Measurements from ENCODE around the gene STX1A. TPM values are rescaled to one million over a fixed set of nuclear protein-coding genes. Genes with fewer than 3 reads are reported as not detected.
A peak's percentile ranks its signal among the peaks of the same experiment; 100 is the strongest.

The STX1A gene
- total and polyA plus RNA-seq, 11 donors = 1.1 to 3.6 (median 1.7) TPM

DNA sequence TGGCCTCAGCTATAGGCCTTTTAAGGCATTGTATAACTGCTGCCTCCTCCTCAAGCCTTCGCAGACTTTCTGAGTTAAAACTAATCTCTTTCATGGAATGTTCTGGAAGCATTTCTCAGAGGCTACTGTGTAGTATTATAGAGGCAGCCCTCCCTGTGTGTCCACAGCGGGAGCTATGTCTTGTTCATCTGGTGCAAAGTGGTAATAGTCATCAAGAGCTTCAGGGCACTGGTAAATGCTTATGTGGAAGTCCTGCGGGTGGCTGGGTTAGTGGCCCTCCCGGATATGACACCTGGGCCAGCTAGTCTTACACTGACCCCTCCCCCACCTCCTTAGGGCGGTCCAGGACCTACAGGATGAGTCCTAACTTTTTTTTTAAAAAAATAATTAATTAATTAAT lies 21.3 kb upstream of the STX1A start:
- 69 to 91% (median 80%) methylated on average over 5 of the region's 5 CpGs for WGBS, 4 donors
- no peaks in the 10 kb centered on the region for H3K27me3 ChIP-seq
- TF ChIP-seq POLR2A (IDR thresholded peaks at IDR 0.05) = no peak
- TF ChIP-seq, protein P1, sequence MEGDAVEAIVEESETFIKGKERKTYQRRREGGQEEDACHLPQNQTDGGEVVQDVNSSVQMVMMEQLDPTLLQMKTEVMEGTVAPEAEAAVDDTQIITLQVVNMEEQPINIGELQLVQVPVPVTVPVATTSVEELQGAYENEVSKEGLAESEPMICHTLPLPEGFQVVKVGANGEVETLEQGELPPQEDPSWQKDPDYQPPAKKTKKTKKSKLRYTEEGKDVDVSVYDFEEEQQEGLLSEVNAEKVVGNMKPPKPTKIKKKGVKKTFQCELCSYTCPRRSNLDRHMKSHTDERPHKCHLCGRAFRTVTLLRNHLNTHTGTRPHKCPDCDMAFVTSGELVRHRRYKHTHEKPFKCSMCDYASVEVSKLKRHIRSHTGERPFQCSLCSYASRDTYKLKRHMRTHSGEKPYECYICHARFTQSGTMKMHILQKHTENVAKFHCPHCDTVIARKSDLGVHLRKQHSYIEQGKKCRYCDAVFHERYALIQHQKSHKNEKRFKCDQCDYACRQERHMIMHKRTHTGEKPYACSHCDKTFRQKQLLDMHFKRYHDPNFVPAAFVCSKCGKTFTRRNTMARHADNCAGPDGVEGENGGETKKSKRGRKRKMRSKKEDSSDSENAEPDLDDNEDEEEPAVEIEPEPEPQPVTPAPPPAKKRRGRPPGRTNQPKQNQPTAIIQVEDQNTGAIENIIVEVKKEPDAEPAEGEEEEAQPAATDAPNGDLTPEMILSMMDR (IDR thresholded peaks at IDR 0.05) = no peak

DNA sequence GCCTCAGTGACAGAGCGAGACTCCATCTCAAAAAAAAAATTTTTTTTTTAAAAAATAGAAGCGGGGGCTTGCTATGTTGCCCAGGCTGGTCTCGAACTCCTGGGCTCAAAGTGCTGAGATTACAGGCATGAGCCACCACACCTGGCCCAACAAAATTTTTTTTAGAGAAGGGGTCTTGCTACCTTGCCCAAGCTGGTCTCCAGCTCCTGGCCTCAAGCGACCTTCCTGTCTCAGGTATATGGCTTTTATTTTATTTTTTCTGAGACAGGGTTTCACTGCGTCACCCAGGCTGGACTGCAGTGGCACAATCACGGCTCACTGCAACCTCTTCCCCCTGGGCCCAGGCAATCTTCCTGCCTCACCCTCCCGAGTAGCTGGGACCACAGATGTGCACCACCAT lies 20.7 kb upstream of the STX1A start:
- WGBS, 4 donors = 84 to 90% (median 87%) methylated on average over 7 of the region's 7 CpGs
- Histone ChIP-seq H3K4me3 (no peak overlapping the region), H3K36me3 (peaks cover 0 to 23% (median 16%) of the 10 kb centered on the region in 9 donors), H3K27me3 (no peaks in the 10 kb centered on the region), H3K9me3 (no peaks in the 10 kb centered on the region), H3K4me1 (peaks cover 0 to 29% (median 12%) of the 10 kb centered on the region in 12 donors), H3K27ac (no peak overlapping the region)
- intact Hi-C loops (cut with DNase I) = loop anchor here in 2 of 10 donors (10.0 kb wide), 2 partner anchors 105 to 115 kb away; partner anchors contain the start of gene METTL27 (in 1 of the 2)
- no peak for TF ChIP-seq POLR2A (IDR thresholded peaks at IDR 0.05)
- TF ChIP-seq, protein P1 (IDR thresholded peaks at IDR 0.05) = no peak
- peak in 1 of 5 donors; percentile 28 for DNase-seq
- no peak for ATAC-seq

More for the DNA sequence above, 21.3 kb upstream of the STX1A start:
- peaks cover 0 to 29% (median 12%) of the 10 kb centered on the region in 12 donors for H3K4me1 ChIP-seq
- peak in 2 of 5 donors; percentile 9 to 13 for DNase-seq
- intact Hi-C loops (cut with DNase I) = loop anchor here in 2 of 10 donors (10.0 kb wide), 2 partner anchors 104 to 114 kb away; partner anchors contain the start of gene METTL27 (in 1 of the 2)
- ATAC-seq = no peak
- H3K4me3 ChIP-seq = no peak overlapping the region
- no peaks in the 10 kb centered on the region for H3K9me3 ChIP-seq
- H3K36me3 ChIP-seq = peaks cover 0 to 19% (median 13%) of the 10 kb centered on the region in 9 donors
- H3K27ac ChIP-seq = no peak overlapping the region

DNA sequence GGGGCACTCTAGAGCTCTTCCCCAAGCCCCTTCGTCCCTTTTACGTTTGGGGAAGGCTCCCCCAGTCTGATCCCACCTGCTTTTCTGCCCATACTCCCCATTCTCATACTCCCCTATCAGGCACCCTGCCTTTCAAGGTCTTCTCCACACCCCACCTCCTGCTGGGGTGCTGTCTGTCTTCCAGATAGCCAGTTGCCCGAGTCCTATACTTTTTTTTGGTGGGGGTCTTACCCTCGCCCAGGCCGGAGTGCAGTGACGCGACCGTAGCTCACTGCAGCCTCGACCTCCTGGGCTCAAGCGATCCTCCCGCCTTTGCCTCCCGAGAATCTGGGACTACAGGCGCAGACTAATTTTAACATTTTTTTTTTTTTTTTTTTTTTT lies 19.9 kb upstream of the STX1A start:
- Histone ChIP-seq H3K27ac (peak overlapping the region in 11 of 12 donors; percentile 43 to 91 (median 78)), H3K27me3 (no peaks in the 10 kb centered on the region), H3K9me3 (no peaks in the 10 kb centered on the region), H3K36me3 (peaks cover 0 to 23% (median 16%) of the 10 kb centered on the region in 9 donors), H3K4me3 (peak overlapping the region; percentile 64 to 99 (median 78)), H3K4me1 (peaks cover 0 to 29% (median 13%) of the 10 kb centered on the region in 12 donors)
- TF ChIP-seq, protein P1 (IDR thresholded peaks at IDR 0.05) = no peak
- TF ChIP-seq POLR2A (IDR thresholded peaks at IDR 0.05) = no peak
- 53 to 59% (median 55%) methylated on average over 13 of the region's 13 CpGs for WGBS, 4 donors
- DNase-seq = peak in 2 of 5 donors; percentile 33 to 51
- intact Hi-C loops (cut with DNase I) = loop anchor here in 3 of 10 donors (1.0 to 10.0 kb wide), 5 partner anchors 57 to 395 kb away; partner anchors contain the start of genes BAZ1B (in 1 of the 3), BUD23 (in 1 of the 3), DNAJC30 (in 1 of the 3) and METTL27 (in 1 of the 3)
- no peak for ATAC-seq

DNA sequence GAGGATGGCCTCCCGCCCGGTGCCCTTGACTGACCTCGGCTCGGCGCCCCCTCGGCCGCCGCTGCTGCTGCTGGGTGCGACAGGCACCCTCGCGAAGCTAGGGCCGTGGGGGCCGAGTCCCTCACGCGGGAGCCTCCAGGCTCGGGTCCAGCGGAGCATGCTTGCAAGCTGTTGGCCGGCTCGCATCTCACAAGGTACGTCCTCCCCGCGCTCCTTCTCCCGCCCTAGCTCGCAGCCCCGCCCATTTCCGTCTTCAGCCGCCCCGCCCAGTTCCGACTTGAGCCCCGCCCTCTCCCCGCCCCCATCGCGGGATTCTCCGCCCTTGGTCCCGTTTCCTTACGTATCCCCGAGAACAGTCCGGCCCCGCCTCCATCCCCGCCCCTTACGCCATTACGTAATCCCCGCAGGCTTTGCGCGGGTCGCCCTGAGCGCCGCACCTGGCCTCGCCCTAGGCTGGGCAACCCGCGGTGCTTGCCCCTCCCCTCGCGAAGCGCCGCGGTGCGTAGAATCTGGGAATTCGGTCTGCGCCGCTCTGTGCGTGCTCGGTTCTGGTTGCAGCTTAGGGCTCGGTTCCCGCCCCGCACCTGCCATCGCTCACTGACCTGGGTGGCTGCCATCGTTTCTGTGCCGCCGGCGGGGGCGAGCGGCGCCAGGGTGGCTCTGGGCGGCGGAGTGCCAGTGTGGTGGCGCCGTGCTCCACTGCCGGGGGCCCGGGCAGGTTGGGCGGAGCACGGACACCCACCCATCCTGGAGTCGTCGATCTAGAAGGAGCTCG lies 19.3 kb upstream of the STX1A start, which contains the start of gene ABHD11:
ABHD11 (minus strand) TSS at position 191 of the 775 bp plus-strand sequence; CDS start at position 159, 32 bp downstream.
- H3K9me3 ChIP-seq = no peaks in the 10 kb centered on the region
- ATAC-seq = peak; percentile 92 to 97 (median 94)
- intact Hi-C loops (cut with DNase I) = loop anchor here in 3 of 10 donors (1.0 to 10.0 kb wide), 5 partner anchors 56 to 394 kb away; partner anchors contain the start of genes BAZ1B (in 1 of the 3), BUD23 (in 1 of the 3), DNAJC30 (in 1 of the 3) and METTL27 (in 1 of the 3)
- H3K4me3 ChIP-seq = peak within 1 kb of the TSS; percentile 64 to 99 (median 78)
- peaks cover 0 to 29% (median 13%) of the 10 kb centered on the region in 12 donors for H3K4me1 ChIP-seq
- peak; percentile 96 to 99 (median 97) for DNase-seq
- TF ChIP-seq, protein P1 (IDR thresholded peaks at IDR 0.05) = peak in 3 of 12 donors; percentile 3 to 13 (median 7)
- TF ChIP-seq POLR2A (IDR thresholded peaks at IDR 0.05) = peak in 1 of 2 donors; percentile 78
- H3K27ac ChIP-seq = peak within 1 kb of the TSS in 11 of 12 donors; percentile 64 to 91 (median 85)
- peaks cover 0 to 23% (median 16%) of the 10 kb centered on the region in 9 donors for H3K36me3 ChIP-seq
- 0 to 1% (median 0%) methylated on average over 47 to 84 of the region's 84 CpGs for whole genome bisulfite sequencing, 4 donors
- no peaks in the 10 kb centered on the region for H3K27me3 ChIP-seq

Measured in heart left ventricle (tissue), 16 donors.